Measurements from ENCODE around the gene ATP2C2.
"Not testable (repeated sequence)": the region's sequence is repeated elsewhere in the genome, so short reads cannot be mapped to it uniquely, and the experiment has no call there.

ATP2C2 gene

DNA sequence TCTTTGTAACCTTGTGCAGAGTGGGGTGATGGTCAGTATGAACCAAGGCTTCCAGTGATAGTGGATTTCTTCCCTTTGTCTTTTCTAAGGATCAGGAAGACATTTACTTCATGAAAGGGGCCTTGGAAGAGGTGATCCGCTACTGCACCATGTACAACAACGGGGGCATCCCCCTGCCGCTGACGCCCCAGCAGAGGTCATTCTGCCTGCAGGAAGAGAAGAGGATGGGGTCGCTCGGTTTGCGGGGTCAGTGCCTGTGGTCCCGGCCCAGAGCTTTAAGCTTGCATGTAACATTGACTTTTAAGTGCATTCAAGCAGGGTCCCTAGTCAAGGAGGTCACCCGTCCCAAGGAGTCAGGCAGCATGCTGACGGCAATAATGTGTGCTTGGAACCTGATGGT is 80.1 kb downstream of the ATP2C2 start:
- TF ChIP-seq MYC (IDR thresholded peaks at IDR 0.05; ENCODE audit: low read depth, low read length), result no peak
- TF ChIP-seq POLR2A (IDR thresholded peaks at IDR 0.05; ENCODE audit: extremely low read depth, insufficient read length), result no peak
- TF ChIP-seq, protein P1, sequence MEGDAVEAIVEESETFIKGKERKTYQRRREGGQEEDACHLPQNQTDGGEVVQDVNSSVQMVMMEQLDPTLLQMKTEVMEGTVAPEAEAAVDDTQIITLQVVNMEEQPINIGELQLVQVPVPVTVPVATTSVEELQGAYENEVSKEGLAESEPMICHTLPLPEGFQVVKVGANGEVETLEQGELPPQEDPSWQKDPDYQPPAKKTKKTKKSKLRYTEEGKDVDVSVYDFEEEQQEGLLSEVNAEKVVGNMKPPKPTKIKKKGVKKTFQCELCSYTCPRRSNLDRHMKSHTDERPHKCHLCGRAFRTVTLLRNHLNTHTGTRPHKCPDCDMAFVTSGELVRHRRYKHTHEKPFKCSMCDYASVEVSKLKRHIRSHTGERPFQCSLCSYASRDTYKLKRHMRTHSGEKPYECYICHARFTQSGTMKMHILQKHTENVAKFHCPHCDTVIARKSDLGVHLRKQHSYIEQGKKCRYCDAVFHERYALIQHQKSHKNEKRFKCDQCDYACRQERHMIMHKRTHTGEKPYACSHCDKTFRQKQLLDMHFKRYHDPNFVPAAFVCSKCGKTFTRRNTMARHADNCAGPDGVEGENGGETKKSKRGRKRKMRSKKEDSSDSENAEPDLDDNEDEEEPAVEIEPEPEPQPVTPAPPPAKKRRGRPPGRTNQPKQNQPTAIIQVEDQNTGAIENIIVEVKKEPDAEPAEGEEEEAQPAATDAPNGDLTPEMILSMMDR (IDR thresholded peaks at IDR 0.05; ENCODE audit: low read depth, low read length), result no peak
- TF ChIP-seq, protein P2, sequence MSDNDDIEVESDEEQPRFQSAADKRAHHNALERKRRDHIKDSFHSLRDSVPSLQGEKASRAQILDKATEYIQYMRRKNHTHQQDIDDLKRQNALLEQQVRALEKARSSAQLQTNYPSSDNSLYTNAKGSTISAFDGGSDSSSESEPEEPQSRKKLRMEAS (IDR thresholded peaks at IDR 0.05; ENCODE audit: low read depth, low read length), result no peak
- DNase-seq (ENCODE audit: low read depth), result no peak
- H3K4me3 ChIP-seq (ENCODE audit: low read depth, low read length), result no peak overlapping the region

DNA sequence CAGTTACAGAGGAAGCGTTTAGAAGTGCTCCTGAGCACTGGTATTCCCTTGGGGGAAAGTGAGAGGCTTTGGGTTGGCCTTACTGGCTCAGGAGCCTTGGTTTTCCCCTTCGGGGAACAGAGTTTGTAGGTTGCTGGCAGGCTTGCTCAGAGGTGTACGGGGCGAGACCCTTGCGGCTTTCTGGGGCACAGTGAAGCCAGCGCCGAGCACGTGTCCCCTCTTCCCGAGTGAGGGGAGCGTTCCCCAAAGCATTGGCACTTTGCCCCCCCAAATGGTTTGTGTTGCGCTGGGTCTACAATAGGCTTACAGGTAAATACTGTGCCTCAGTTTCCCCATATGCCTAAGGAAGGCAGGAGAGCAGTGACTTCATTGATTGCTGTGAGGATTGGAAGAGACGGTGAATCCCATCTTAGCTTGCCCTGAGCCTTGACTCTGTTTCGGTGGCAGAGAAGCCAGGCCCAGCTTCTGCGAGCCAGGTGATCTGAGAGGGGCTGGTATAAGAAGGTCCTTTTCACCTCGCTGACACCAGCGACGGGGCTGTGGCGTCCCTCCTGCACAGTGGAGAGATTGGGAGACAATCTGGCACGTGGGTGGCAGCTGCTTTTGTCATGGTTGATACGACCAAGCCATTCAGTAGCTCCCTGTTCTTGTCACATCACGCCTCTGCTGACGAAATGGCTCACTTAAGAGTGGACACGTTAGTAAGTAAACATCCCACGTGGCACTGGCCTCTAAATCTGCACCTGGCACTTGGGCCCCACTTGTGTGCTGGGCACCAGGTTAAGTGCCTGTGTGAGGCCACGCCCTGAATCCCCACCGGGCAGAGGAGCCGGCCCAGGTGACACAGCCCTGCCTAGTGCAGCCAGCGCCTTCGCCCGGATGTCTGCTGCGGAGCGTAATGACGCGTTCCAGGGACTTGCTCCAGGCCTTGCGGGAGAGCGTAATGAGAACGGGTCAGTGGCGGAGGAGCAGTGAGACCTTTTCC is 81.1 kb downstream of the ATP2C2 start:
- DNase-seq (ENCODE audit: low read depth), result no peak
- TF ChIP-seq POLR2A (IDR thresholded peaks at IDR 0.05; ENCODE audit: extremely low read depth, insufficient read length) (no peak), MYC (IDR thresholded peaks at IDR 0.05; ENCODE audit: low read depth, low read length) (no peak)
- TF ChIP-seq, protein P1 (IDR thresholded peaks at IDR 0.05; ENCODE audit: low read depth, low read length), result no peak
- TF ChIP-seq, protein P2 (IDR thresholded peaks at IDR 0.05; ENCODE audit: low read depth, low read length), result no peak
- H3K4me3 ChIP-seq (ENCODE audit: low read depth, low read length), result no peak overlapping the region

DNA sequence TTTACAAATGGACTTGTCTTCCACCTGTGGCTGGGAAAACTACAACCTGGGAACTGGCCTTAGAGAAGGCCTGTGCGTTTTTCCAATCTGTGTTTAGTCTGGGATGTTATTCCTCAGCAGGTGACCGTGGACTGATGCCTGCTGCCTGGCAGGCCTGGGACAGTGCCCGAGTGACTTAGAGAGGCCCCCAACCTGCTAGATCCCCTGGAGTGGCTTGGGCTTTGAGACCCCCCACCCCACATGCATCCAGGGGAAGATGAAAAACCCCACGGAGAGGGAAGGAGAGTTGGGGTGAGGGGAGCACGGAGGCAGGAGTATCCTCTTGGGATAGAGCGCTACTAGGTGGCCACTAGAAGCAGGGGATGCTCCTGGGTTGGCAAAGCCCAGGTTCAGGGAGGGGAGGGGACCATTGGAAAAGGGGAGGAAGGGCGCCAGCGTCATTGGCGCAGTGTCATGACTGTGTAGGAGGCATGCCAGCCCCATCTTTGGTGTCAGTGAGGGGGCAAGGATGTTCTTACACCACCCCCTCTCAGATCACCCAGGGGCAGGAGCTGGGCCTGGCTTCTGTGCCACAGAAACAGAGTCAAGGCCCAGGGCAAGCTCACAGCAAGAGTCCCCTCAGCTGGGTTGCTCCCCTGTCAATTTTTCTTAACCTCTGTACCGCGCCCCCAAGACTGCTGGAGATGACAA is 82.0 kb downstream of the ATP2C2 start:
- no peak for TF ChIP-seq MYC (IDR thresholded peaks at IDR 0.05; ENCODE audit: low read depth, low read length)
- no peak for TF ChIP-seq POLR2A (IDR thresholded peaks at IDR 0.05; ENCODE audit: extremely low read depth, insufficient read length)
- TF ChIP-seq, protein P1 (IDR thresholded peaks at IDR 0.05; ENCODE audit: low read depth, low read length), result no peak
- TF ChIP-seq, protein P2 (IDR thresholded peaks at IDR 0.05; ENCODE audit: low read depth, low read length), result no peak
- no peak overlapping the region for H3K4me3 ChIP-seq (ENCODE audit: low read depth, low read length)
- DNase-seq (ENCODE audit: low read depth), result no peak

DNA sequence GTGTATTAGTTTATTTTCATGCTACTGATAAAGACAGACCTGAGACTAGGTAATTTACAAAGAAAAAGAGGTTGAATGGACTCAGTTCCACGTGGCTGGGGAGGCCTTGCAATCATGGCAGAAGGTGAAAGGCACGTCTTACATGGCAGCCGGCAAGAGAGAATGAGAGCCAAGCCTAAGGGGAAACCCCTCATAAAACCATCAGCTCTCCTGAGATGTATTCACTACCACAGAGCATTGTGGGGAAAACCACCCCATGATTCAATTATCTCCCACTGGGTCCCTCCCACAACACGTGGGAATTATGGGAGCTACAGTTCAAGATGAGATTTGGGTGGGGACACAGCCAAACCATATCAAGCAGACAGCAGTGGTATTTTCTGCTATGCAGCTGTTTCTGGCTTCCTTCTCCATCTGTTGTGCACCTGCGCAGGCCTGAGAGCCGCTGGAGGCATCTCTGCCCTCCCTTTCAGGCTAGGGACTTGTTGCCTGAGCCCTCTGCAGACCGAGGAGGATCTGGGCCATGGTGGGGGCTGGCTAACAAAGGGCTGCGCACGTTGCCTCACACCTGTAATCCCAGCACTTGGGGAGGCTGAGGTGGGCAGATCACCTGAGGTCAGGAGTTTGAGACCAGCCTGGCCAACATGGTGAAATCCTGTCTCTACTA is 82.8 kb downstream of the ATP2C2 start:
- not testable (repeated sequence) for H3K4me3 ChIP-seq (ENCODE audit: low read depth, low read length); DNase-seq (ENCODE audit: low read depth)

DNA sequence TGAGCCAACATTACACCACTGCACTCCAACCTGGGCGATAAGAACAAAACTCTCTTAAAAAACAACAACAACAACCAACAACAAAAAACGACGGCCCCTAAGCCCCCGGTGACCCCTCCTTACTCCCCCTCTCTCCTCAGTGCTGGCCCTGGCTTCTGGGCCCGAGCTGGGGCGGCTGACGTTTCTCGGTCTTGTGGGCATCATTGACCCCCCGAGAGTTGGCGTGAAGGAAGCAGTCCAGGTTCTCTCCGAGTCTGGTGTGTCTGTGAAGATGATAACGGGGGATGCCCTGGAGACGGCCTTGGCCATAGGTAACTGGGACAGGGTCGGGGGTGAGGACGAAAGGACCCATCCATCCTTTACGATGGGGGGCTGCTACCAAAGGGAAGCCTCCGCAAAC is 83.4 kb downstream of the ATP2C2 start:
- H3K4me3 ChIP-seq (ENCODE audit: low read depth, low read length), result no peak overlapping the region
- TF ChIP-seq, protein P1 (IDR thresholded peaks at IDR 0.05; ENCODE audit: low read depth, low read length), result no peak
- TF ChIP-seq, protein P2 (IDR thresholded peaks at IDR 0.05; ENCODE audit: low read depth, low read length), result no peak
- no peak for TF ChIP-seq MYC (IDR thresholded peaks at IDR 0.05; ENCODE audit: low read depth, low read length)
- TF ChIP-seq POLR2A (IDR thresholded peaks at IDR 0.05; ENCODE audit: extremely low read depth, insufficient read length), result no peak
- no peak for DNase-seq (ENCODE audit: low read depth)
